Activated CD8-positive, alpha-beta memory T cell treated with anti-CD3 and anti-CD28 coated beads, Interleukin-2, amount 50 U/mL, for 48 hours (primary cell): ENCODE measurements around the gene MARK2.
A peak's percentile ranks its signal among the peaks of the same experiment; 100 is the strongest.

Source experiments
- DNase-seq: peaks from one replicate; pipeline ENCODE4 v3.0.0-alpha.2; 2020

The MARK2 gene

DNA sequence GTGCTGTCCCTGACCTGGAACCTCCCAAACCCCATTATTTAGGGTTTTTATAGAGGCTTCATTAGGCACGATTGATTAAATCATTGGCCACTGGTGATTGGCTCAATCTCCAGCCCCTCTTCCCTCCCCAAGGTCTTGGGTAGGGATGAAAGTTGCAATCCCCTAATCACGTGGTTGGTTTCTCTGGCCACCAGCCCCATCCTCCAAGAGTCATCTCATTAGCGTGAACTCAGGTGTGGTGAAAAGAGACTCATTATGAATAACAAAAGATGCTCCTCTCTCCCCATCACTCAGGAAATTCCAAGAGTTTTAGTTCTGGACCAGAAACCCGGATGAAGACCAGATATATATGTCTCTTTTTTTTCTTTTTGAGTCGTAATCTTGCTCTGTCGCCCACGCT, 7.6 kb upstream of the MARK2 start:
- no peak for DNase-seq

DNA sequence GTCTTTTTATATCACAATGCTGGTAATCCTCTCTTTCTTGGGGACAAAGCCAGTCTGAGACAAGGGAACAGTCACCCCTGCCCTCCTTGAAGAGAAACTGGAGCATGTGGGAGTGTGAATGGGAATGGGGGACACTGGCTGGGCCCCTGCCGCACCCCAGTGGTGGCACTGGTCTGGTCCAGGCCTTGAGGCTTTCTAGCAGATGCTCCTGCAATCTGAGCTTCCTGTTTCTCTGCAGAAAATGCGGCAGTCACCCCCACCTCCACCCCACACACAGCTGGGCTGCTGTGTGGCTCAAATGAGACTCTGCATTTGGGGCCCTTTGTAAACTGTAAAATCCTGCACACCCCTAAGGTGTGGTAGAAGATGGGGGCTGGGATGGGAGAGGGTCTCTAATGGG, 6.6 kb upstream of the MARK2 start:
- no peak for DNase-seq

DNA sequence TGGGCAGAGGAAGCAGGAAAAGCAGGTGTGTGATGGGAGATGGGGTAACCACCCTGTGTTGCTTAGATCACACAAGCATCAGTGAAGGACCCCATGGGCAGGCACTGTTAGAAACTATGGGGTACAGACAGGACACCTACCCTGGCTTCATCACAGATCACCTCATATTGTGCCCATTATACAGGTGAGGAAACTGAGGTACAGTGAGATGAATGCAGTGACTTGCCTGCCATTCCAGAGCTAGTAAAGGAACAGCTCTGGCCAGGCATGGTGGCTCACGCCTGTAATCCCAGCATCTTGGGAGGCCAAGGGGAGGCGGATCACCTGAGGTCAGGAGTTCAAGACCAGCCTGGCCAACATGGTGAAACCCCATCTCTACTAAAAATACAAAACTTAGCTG, 5.9 kb upstream of the MARK2 start:
- no peak for DNase-seq

DNA sequence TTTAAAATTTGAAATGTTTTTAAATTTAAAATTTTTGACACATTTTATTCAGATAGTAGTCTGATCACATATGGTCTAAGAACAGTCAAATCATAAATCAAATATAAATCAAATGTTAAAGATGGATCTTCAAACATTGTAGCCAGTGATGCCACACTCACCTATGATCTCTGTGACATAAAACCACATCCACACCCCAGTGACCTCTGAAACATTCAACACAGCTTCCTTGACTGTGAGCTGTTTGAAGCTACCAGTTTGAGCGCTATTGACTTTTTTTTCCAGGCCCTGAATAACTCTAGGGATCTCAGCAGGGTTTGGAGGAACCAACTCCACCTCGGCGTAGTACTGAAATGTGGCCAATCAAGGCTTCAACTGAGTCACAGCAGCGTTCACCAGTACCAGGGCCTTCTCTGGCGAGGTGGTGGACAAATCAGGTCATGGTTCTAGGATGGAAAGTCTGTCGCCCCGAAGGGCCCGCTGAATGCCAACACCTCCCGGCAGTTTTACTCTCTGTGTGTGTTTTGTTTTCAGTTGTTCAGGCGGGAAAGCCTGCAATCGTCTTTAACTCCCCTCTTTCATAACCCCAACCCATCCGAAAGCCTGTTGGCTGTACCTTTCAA, 4.3 kb upstream of the MARK2 start:
- DNase-seq: no peak

DNA sequence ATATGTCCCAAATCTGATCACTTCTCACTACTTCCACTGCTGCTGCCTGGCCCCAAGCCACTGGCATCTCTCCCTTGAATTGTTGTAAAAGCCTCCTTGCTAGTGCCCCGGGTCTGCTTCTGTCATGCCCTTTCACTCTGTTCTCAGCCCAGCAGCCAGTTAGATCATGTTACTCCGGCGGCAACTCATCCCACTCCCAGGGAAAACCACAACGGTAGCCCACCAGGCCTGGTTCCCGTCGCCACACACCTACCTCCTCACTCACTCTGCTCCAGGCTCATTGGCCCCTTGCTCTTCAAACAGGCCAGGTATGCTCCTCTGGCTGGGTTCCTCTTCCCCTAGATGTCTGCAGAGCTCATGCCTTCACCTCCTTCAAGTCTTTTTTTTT, 3.8 kb upstream of the MARK2 start:
- no peak for DNase-seq

DNA sequence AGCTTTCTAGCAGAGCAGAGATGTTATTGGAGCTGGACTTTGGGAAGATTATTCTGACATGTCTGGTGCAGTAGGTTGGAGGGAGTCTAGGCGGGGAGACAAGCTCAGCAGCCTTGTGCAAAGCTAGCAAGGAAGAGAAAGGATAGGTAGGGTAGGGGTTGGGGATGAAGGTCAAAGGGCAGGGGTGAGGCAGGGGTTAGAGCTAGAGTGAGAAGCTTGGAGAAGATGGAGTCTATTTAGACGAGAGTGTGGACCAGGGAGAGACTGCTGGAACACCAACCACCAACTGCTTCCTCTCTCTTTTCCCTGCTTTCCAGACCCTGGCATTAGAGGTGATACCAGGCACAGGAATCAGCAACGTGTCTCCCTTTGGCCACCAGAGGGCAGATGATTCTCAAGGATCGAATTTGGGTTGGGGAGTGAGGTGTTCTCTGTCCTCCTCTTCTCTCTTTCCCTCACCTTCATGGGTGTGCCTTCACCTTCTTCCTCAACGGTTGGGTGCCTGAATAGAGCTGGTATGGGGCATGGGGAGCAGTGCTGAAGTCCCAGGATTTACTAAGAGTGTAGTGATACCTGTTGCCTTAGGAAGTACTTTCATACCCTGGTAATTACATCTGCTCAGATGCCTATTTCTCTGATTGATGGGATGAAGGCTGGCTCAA, 1.8 kb upstream of the MARK2 start:
- DNase-seq: peak; percentile 79

DNA sequence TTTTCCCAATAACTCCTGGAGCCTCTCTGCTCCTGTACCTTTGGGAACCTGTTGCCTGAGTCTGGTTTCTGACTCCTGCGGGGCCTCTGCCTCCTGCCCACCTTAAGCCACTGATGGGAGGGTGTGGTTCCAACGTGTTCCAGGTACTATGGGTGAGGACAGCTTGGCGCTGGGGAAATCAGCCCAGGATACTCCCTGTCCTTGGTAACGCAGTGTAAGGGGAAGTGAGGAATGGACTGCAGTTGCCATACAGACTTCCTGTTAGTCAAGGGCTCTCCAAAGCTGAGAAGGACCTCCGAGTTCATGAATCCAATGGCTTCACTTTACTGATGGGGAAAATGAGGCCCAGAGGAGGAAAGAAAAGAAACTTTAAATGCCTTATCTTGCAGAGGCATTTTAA, 1.2 kb upstream of the MARK2 start:
- no peak for DNase-seq

DNA sequence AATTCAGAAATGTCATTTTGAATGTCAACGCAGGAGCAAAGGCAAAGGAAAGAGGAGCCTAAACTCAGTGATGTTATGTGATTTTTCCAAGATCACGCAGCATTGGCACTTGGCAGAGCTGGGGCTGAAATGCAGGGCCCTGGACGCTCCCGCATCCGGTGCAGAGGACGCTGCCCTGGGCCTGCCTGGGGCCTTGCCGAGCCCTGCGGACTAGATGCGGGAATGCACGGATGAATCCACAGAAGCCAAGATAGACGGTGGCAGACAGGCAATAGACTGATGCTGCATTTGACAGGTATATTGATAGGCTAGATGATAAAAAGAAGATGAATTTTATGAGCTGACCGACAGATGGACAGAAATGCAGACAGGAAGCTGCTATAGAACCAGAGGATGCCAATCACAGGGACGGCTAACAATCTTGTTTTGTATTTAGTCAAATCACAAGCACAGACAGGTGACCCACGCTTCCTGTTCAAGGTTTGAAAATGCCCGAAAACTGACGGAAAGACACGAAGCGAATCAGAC, 696 bp upstream of the MARK2 start:
- no peak for DNase-seq

DNA sequence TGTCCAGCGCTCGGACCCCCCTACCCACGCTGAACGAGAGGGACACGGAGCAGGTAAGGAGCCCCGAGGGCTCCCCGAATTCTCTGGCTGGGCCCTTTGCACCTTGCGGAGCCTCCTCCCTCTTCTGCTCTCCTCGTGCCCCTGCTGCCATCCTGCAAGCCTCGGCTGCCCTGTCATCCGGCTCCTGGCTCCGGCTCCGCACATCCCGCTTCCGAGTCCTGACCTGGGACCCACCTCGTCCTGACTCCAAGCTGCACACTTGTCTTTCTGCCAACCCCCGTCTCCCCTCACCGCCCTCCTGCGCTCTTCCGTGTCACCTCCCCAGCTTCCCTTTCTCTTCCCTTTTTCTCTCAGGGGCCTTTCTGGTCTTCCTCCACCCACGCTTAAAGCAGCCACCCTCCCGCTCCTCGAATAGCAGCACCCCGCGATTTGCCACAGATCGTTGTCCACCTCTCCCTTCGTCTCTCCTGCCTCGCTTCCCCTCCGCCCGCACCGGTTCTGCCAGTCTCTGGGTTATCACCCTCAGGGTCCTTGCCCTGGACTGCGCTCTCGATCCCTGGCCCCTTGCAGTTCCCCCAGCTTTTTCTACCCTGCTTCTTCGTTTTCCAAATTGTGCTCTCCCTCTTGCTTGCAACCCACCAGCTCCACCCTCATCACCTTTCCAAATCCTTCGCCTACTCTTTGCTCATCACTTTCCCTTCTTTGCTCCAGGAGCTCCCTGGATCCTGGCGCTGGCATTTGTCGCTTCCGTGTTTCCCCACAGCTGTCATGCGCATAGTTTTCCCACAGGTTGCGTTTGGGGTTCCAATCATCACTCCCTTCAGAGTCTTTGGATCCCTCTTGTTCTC, 822 bp downstream of the MARK2 start:
- peak; percentile 69 for DNase-seq

DNA sequence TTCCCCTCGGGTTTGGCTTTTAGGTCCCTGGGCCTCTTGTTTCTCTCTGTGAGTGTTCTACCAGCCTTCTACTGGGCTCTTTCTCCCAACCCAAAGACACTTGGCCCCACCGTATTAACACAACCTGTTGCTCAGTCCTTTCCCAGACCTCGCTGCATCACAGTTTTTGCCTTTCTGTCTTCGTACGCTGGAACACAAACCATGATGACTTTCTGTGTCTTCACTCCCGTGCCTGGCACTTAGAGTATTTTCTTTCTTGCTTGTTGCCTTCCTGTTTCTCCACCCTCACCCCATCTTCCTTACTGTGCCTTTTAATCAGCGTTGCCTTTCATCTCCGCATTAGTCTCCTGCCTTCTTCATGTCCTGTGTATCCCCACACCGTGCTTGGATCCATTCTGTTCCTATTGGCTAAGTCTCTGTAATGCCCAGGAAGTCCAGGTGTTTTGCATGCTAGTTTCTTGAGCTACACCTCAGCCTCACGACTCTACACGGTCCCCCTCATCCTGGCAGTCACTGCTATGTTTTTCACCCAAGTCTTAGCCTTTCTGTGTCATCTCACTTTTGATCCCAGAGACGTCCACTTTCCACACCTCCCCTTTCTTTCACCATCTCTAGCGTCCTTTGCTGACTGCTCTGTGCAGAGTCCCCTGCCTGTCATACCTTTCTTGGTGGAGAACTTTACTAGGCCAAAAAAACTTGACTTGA, 1.6 kb downstream of the MARK2 start:
- no peak for DNase-seq

DNA sequence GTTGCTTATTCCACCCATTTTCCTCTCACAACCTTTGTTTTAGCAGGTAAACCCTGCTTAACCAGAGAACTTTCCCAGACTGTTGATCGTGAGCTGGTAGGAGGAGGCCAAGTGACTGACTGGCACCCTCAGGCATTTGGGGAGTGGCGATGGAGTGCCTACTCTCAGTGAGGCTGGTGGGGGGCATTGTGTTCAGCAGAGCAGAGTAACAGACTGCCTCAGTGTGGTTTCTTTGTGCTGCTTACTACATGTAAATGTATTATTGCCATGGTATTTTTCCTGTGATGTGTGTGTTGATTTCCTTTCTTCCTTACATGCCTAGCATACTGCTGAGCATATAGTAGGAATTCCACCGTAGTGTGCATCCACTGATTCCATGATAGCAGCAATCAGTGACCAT, 2.6 kb downstream of the MARK2 start:
- DNase-seq: no peak

DNA sequence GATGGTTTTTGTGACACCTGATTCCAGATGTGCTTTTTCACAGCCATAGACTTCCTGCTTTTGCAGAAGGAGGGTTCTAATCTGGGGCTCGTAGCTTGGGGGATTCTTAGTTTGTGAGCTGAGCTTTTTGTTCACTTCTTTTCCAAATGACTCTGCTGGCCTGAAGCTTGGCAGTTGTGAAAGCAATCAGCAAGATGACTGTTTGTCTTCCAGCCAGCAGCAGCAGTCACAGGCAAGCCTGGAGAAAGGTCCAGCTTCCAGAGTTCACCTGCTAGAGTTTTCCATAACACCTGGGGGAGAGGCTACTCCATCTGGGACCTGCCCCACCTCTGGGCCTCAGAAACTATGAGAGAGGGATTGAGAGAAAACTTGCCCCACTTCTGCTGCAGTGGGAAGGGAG, 4.1 kb downstream of the MARK2 start:
- no peak for DNase-seq

DNA sequence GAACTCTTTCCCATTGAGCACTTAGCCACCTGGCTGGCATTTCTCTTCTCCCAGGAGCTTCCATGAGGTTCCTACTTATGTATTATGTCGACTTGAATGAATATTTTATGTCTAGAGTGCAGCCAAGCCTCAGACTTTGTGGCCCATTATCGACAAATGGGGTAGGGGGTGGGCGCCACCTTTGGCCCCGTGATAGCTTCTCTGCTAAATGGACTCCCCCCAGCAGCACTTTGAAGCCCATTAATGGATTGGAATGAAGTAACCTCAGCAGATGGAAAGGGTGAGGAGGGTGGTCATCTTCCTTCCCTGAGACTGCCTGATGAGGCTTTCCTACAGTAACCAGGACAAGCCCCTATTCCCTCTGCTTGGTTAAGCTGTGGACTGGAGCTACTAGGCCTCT, 5.9 kb downstream of the MARK2 start:
- DNase-seq: no peak

DNA sequence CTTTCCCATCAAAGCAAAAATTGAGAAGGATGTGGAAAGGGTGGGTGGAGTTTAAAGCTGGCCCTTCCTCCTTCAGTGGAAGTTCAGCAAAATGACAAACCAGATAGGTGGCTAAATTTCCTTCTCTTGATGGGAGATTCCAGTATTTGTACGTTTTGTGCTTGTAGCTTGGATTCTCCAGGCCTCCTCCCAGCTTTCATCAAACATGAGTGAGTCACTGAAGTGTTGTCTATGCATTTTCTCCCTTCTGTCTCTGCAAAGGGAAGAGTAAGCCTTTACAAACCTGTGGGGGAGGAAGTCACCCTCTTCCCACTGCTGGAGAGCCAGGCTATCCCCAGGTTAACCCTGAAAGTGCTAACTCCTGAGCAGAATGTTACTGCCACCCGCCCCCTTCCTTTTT, 6.4 kb downstream of the MARK2 start:
- no peak for DNase-seq

DNA sequence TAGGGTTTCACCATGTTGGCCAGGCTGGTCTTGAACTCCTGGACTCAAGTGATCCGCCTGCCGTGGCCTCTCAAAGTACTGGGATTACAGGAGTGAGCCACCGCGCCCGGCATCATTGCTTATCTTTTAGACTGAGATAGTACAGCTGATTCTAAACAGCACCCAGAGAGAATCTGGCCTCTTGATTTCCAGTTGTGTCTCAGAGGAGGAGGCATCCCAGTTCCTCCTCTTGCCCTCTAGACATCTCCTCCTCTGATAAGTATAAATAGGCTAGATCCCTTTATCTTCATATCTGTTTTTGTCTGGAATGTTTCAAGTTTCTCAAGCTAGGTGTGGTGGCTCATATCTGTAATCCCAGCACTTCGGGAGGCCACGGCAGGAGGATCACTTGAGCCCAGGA, 7.0 kb downstream of the MARK2 start:
- no peak for DNase-seq

DNA sequence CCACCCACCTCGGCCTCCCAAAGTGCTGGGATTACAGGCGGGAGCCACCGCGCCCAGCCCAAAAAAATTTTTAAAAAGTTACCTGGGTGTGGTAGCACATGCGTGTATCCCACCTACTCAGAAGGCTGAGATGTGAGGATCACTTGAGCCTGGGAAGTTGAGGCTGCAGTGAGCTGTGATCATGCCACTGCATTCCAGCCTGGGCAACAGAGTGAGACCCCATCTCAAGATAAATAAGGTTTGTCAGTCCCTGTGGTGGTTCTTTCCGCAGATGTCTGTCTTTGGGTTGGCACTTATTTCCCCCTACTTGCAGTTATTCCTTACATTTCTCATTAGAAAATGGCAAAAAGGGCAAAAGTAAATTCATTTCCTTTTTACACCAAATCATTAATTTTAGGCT, 8.0 kb downstream of the MARK2 start:
- no peak for DNase-seq

DNA sequence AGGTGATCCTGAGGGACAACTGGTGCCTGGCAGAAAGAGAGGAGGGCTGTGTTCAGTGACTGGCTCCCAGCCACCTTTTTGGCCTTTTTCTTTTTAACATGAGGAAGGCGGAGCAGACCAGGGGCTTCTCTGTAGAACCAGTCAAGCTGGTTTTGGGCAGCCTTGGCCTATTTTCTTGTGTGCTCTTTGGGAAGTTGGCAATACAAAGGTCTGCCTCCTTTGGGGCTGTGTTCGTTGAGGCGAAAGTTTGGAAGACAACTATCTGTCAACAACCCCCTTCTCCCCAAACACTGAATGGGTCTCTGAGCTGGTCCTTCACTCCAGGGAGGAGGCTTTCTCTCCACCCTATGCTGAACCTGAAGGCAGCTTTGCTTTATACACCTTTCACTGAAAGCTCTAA, 8.5 kb downstream of the MARK2 start:
- no peak for DNase-seq

DNA sequence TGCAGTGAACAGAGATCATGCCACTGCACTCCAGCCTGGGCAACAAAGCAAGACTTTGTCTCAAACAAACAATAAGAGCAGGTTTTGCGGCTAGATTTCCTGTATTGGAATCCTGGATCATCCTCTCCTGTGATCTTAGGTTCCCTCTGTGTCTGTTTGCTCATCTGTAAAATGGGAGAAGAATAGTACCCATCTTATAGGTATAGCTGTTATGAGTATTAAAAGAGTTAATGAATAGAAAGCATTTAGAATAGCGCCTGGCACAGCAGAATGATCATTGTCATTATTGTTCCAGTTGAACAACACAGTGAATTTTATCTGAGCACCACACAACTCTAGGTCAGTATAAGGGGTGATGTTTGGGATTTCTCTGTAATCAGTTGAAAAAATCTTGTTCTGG, 10.8 kb downstream of the MARK2 start:
- DNase-seq: no peak

DNA sequence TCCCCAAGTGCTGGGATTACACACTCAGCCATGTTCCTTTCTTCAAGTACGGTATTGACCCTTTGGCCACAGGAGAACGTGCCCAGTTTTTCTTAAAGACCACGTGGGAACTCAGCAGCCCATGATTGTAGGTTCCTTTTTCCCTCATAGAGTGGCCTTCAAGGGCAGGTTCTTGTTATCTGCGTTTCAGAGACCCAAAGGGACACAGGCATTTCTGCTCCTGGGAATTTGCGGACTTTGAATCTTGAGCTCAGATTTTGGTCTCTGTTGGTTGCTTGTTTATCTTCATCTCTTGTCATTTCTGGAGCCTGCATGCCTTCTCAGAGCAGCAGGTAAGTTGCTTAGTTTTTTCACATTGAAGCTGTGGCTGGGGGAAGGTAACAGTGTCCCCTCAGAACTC, 12.0 kb downstream of the MARK2 start:
- no peak for DNase-seq

DNA sequence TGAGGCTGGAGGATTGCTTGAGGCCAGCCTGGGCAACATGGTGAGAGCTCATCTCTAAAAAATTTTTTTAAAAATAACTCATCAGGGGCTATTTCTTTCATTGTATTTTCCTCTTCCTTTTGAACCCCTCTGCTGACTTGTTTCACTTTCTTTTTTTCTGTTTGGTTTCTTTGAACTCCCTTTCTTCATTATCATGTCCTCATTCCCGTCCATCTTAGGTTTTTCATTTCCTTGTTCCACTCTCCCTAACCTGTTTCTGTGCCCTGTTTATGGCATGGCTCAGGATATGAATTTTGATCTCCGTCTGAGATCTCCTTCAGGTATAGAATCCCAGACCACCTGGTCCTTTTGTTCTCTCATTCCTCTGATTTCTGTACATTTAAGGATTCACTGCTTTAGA, 12.5 kb downstream of the MARK2 start:
- no peak for DNase-seq

DNA sequence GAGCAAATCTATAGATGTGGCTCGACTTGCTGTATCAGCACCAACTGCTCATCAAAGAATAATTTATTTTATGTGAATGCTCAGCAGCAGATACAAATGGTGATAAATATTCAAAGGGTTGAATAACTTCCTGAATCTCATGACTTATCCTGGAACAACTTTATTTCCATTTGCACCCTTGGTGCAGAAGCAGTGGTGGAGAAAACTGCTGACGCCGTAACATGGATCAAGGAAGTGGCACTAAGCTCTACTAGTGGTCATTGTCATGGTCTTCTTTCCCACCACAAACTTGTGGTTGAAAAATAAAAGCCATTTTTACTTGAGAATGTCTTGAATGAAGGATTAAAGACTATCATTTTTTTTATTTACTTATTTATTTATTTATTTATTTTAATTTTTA, 14.6 kb downstream of the MARK2 start:
- DNase-seq: no peak

DNA sequence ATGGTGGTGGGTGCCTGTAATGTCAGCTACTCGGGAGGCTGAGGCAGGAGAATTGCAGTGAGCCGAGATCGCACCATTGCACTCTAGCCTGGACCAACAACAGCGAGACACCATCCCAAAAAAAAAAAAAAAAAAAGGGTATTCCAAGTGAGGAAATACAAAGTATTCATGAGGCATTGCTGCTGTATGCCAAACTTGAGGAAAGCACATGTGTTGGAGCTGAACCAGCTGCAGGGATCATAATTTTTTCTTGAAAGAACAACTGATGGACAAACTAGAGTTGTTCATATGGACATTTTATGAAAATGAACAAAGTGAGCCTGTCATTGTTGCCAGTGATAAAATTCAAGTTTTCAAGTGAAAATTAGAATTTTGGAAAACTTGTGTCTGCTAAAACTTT, 15.8 kb downstream of the MARK2 start:
- DNase-seq: no peak

DNA sequence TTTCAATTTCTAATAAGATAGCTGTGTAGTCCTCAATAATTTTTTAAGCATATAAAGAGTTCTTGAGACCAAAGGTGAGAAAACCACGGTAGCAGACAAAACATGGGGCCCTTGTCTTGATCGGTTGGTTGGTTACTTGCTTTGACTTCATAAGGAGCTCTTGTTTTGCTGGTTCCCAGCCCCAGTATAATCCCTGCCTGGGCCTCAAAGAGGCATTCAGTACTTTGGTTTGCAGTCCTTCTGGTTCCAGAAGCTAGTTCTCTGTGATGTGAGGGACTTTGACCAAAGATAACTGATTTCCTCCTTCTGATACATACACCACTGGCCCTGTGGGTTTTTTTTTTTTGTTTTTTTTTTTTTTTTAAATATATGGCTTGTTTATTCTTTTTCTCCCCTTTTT, 17.1 kb downstream of the MARK2 start:
- no peak for DNase-seq
